OCI-LY1 (cell line): Measurements from ENCODE around the gene TFPI.

Experiments used
- H2AFZ ChIP-seq: fragments of 200-600 bp; sonication (generic), shearing (Covaris generic); 2 replicates; pipeline ENCODE4 v1.6.0; 2014; ENCODE audit warnings: antibody characterized with exemption, mild to moderate bottlenecking, low read length
- H3F3A ChIP-seq: fragments of 200-600 bp; sonication (generic), shearing (Covaris generic); 2 replicates; pipeline ENCODE4 v1.6.0; 2014; ENCODE audit warnings: mild to moderate bottlenecking, antibody characterized with exemption, low read length, moderate library complexity; ENCODE audit not compliant: insufficient read depth
- H3K27ac ChIP-seq: fragments of 200-600 bp; sonication (generic); 2 replicates; pipeline ENCODE4 v1.5.1; 2014; ENCODE audit warnings: low read length, mixed run types, mild to moderate bottlenecking, low read depth; ENCODE audit not compliant: poor library complexity, severe bottlenecking
- H3K27me3 ChIP-seq: fragments of 200-600 bp; sonication (generic); 2 replicates; pipeline ENCODE4 v1.6.0; 2014; ENCODE audit warnings: antibody characterized with exemption, mild to moderate bottlenecking, low read length, moderate library complexity; ENCODE audit not compliant: insufficient read depth
- H3K36me3 ChIP-seq: fragments of 200-600 bp; sonication (generic); 2 replicates; pipeline ENCODE4 v1.6.1; 2014; ENCODE audit warnings: mild to moderate bottlenecking, antibody characterized with exemption, low read length, moderate library complexity, mixed read lengths; ENCODE audit not compliant: insufficient read depth
- H3K4me1 ChIP-seq: fragments of 200-600 bp; sonication (generic); 2 replicates; pipeline ENCODE4 v1.5.1; 2014; ENCODE audit warnings: mild to moderate bottlenecking, low read length, moderate library complexity; ENCODE audit not compliant: insufficient read depth, severe bottlenecking
- H3K4me2 ChIP-seq: fragments of 200-600 bp; sonication (generic), shearing (Covaris generic); 2 replicates; pipeline ENCODE4 v1.6.1; 2014; ENCODE audit warnings: low read length
- H3K4me3 ChIP-seq: fragments of 200-600 bp; sonication (generic); 2 replicates; pipeline ENCODE4 v1.5.1; 2014; ENCODE audit warnings: low read length, low read depth, mild to moderate bottlenecking, mixed read lengths; ENCODE audit not compliant: poor library complexity, severe bottlenecking
- H3K79me2 ChIP-seq: fragments of 200-600 bp; shearing (Covaris generic); 2 replicates; pipeline ENCODE4 v1.6.1; 2016; ENCODE audit warnings: mixed run types, low read length, mixed read lengths; ENCODE audit not compliant: insufficient read depth
- H3K9ac ChIP-seq: fragments of 200-600 bp; sonication (generic), shearing (Covaris generic); 2 replicates; pipeline ENCODE4 v1.6.1; 2014; ENCODE audit warnings: mild to moderate bottlenecking, low read length, mixed read lengths
- H3K9me2 ChIP-seq: fragments of 200-600 bp; sonication (generic), shearing (Covaris generic); 2 replicates; pipeline ENCODE4 v1.6.1; 2014; ENCODE audit warnings: low read depth, mild to moderate bottlenecking, low read length, mixed read lengths
- H3K9me3 ChIP-seq: fragments of 200-600 bp; shearing (Covaris generic); 2 replicates; pipeline ENCODE4 v1.6.1; 2014; ENCODE audit warnings: low read length, mixed read lengths
- H4K20me1 ChIP-seq: fragments of 200-600 bp; sonication (generic), shearing (Covaris generic); 2 replicates; pipeline ENCODE4 v1.6.0; 2016; ENCODE audit warnings: mild to moderate bottlenecking, low read length; ENCODE audit not compliant: insufficient read depth
- EZH2 ChIP-seq: fragments of 200-600 bp; sonication (generic), shearing (Covaris generic); IDR thresholded peaks from 2 replicates; pipeline ENCODE4 v1.8.0; 2017; ENCODE audit warnings: borderline replicate concordance, mixed run types, mild to moderate bottlenecking, antibody characterized with exemption, low read length, moderate library complexity, mixed read lengths
- TF ChIP-seq, protein P1 (sequence below): fragments of 200-600 bp; sonication (generic), shearing (Covaris generic); IDR thresholded peaks from 2 replicates; pipeline ENCODE4 v1.5.1; 2017; ENCODE audit warnings: mild to moderate bottlenecking, antibody characterized with exemption, low read length, moderate library complexity, mixed read lengths

Gene TFPI

DNA sequence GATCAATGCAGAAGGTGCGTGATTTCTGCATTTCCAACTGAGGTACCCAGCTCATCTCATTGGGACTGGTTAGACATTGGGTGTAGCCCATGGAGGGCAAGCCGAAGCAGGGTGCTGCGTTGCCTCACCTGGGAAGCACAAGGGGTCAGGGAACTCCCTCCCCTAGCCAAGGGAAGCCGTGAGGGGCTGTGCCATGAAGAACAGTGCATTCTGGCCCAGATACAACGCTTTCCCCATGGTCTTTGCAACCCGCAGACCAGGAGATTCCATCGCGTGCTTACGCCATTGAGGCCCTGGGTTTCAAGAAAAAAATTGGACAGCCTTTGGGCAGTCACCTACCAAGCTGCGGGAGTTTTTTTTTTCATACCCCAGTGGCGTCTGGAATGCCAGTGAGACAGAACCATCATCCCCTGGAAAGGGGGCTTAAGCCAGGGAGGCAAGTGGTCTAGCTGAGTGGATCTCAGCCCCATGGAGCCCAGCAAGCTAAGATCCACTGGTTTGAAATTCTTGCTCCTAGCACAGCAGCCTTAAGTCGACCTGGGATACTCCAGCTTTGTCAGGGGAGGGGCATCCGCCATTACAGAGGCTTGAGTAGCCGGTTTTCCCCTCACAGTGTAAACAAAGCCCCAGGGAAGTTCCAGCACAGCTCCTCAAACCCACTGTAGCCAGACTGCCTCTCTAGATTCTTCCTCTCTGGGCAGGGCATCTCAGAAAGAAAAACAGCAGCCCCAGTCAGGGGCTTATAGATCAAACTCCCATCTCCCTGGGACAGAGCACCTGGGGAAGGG lies 21.7 kb downstream of the TFPI start:
- TF ChIP-seq, protein P1, sequence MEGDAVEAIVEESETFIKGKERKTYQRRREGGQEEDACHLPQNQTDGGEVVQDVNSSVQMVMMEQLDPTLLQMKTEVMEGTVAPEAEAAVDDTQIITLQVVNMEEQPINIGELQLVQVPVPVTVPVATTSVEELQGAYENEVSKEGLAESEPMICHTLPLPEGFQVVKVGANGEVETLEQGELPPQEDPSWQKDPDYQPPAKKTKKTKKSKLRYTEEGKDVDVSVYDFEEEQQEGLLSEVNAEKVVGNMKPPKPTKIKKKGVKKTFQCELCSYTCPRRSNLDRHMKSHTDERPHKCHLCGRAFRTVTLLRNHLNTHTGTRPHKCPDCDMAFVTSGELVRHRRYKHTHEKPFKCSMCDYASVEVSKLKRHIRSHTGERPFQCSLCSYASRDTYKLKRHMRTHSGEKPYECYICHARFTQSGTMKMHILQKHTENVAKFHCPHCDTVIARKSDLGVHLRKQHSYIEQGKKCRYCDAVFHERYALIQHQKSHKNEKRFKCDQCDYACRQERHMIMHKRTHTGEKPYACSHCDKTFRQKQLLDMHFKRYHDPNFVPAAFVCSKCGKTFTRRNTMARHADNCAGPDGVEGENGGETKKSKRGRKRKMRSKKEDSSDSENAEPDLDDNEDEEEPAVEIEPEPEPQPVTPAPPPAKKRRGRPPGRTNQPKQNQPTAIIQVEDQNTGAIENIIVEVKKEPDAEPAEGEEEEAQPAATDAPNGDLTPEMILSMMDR: no peak
- TF ChIP-seq EZH2: no peak
- Histone ChIP-seq H3K4me1 (no peaks in the 10 kb centered on the region), H3K9me2 (no peaks in the 10 kb centered on the region)

DNA sequence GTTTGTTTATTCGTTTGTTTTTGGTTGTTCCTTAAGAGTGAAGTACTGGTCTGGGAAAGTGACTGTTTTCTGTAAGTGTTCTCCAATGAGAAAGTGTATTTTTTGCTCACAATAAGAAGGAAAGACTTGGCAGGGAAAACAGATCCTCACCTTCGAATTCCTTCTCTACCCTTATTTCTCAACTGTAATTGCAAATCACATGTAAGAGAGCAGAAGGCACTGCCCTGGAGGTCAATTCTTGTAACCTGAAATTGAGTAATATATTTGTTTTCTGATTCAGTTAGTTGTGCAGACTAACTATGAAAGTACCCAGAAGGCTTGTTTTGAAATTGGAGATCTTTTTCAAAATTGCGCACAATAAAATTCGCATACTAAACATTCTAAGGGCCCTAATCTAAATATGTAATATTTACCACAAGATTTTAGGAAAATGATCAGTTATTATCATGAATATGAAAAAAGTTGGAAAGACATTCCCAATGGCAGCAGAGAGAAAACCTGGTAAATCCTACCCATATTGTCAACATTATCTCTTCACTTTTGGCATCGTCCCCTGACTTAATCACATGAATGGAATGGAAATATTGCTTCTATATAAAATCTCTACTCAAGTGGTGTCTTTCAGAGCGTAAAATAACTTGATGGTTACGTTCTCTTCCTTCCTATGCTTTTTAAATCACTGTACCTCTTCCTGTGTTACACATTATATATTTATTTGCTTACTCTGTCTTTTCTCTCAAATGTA lies 24.1 kb downstream of the TFPI start:
- H3K9ac ChIP-seq: no peak overlapping the region
- H4K20me1 ChIP-seq: no peaks in the 10 kb centered on the region
- no peak overlapping the region for H3K4me2 ChIP-seq
- H3K27me3 ChIP-seq: no peaks in the 10 kb centered on the region
- H3K9me2 ChIP-seq: no peaks in the 10 kb centered on the region
- no peaks in the 10 kb centered on the region for H3K9me3 ChIP-seq
- H3K4me3 ChIP-seq: no peak overlapping the region
- H3K4me1 ChIP-seq: no peaks in the 10 kb centered on the region
- no peaks in the 10 kb centered on the region for H3F3A ChIP-seq
- no peaks in the 10 kb centered on the region for H3K36me3 ChIP-seq
- no peak for TF ChIP-seq EZH2
- TF ChIP-seq, protein P1: no peak
- H2AFZ ChIP-seq: no peak overlapping the region
- H3K27ac ChIP-seq: no peak overlapping the region
- no peaks in the 10 kb centered on the region for H3K79me2 ChIP-seq

More for the DNA sequence above, 21.7 kb downstream of the TFPI start:
- Histone ChIP-seq H3F3A (no peaks in the 10 kb centered on the region), H3K4me3 (no peak overlapping the region), H3K27me3 (no peaks in the 10 kb centered on the region), H3K9me3 (no peaks in the 10 kb centered on the region), H3K4me2 (no peak overlapping the region), H4K20me1 (no peaks in the 10 kb centered on the region), H2AFZ (no peak overlapping the region), H3K79me2 (no peaks in the 10 kb centered on the region), H3K27ac (no peak overlapping the region), H3K36me3 (no peaks in the 10 kb centered on the region), H3K9ac (no peak overlapping the region)

DNA sequence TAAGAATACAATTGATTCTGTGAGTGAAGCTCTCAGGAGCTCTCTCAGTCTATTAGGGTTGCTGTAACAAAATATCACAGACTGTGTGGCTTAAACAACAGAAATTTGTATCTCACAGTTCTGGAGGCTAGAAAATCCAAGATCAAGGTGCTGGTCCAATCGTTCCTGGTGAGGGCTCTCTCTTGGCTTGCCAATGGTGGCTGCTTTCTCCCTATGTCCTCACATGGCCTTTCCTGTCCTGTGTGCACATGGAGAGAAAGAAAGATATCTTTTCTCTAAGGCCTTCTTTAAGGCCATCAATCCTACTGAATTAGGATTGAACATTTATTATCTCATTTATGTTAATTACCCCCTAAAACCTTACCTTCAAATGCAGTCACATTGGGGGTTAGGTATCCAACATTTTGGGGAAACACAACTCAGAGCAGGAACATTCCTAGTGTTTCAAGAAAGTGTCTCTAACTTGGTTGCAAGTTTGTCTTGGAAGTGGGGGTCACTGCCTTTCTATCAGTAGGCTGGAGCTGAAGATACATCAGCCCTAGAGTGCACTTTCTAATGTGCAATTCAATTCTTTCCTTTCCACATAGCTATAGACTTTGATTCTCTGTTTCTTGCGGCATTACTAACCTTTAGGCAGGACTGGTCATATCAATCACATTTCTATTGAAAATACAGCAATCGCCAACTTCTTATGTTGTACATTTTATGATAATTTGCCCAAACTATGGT lies 24.8 kb downstream of the TFPI start:
- Histone ChIP-seq H3K79me2 (no peaks in the 10 kb centered on the region), H3K9me3 (no peaks in the 10 kb centered on the region), H4K20me1 (no peaks in the 10 kb centered on the region), H3K9ac (no peak overlapping the region), H3K4me3 (no peak overlapping the region), H3F3A (no peaks in the 10 kb centered on the region), H3K4me1 (no peaks in the 10 kb centered on the region), H3K4me2 (no peak overlapping the region), H3K9me2 (no peaks in the 10 kb centered on the region), H2AFZ (no peak overlapping the region), H3K36me3 (no peaks in the 10 kb centered on the region), H3K27ac (no peak overlapping the region), H3K27me3 (no peaks in the 10 kb centered on the region)
- TF ChIP-seq EZH2: no peak
- TF ChIP-seq, protein P1: no peak
